Skin epidermis (tissue), 12 donors: ENCODE measurements around the gene TOR4A.
"Not testable (repeated sequence)": the region's sequence is repeated elsewhere in the genome, so short reads cannot be mapped to it uniquely, and the experiment has no call there.

ENCODE experiments used
- H3K27ac ChIP-seq, 21 experiments: fragments of 200-600 bp; sonication (generic) in 11 of 21; one replicate each; pipeline ENCODE4 v1.5.0; 2020; ENCODE audit warnings: mild to moderate bottlenecking in 3 of 21, inconsistent platforms in 2 of 21, moderate library complexity in 2 of 21
- H3K4me3 ChIP-seq, 7 experiments: fragments of 200-600 bp; sonication (generic) in 2 of 7; one replicate each; pipeline ENCODE4 v1.5.0; 2020; ENCODE audit warnings: inconsistent platforms in 2 of 7, mild to moderate bottlenecking in 2 of 7, moderate library complexity in 1 of 7

The TOR4A gene

DNA sequence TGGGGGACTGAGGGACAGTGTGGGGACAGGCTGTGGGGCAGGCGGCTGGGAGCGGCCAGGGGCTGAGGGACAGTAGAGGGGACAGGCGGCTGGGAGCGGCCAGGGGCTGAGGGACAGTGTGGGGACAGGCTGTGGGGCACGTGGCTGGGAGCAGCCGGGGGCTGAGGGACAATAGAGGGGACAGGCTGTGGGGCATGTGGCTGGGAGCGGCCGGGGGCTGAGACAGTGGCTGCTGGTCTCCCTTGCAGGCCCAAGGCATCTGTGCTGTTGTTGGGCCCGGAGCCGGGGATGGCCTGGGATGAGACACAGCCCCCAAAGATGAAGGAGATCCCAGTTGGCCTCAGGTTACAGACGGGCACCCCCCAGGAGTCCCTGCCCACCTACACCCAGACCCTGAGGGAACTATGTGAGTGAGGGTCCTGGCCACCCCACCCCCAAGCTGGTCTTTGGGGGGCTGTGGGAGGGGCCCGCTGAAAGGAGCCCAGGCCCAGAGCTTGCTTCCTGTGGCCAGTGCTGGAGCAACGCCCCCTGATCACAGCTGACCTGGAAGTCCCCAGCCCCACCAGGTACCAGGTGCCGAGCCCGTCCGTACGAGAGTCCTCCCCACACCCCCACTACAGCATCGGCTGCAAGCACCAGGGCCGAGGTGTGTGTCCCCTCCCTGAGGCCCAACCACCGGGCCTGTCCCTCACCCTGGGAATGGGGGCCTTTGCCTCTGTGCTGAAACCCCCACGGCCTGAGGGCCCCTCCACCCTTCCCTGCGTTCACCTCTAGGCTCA lies 25.8 kb upstream of the TOR4A start:
- Histone ChIP-seq H3K4me3 (no peak overlapping the region), H3K27ac (no peak overlapping the region)

DNA sequence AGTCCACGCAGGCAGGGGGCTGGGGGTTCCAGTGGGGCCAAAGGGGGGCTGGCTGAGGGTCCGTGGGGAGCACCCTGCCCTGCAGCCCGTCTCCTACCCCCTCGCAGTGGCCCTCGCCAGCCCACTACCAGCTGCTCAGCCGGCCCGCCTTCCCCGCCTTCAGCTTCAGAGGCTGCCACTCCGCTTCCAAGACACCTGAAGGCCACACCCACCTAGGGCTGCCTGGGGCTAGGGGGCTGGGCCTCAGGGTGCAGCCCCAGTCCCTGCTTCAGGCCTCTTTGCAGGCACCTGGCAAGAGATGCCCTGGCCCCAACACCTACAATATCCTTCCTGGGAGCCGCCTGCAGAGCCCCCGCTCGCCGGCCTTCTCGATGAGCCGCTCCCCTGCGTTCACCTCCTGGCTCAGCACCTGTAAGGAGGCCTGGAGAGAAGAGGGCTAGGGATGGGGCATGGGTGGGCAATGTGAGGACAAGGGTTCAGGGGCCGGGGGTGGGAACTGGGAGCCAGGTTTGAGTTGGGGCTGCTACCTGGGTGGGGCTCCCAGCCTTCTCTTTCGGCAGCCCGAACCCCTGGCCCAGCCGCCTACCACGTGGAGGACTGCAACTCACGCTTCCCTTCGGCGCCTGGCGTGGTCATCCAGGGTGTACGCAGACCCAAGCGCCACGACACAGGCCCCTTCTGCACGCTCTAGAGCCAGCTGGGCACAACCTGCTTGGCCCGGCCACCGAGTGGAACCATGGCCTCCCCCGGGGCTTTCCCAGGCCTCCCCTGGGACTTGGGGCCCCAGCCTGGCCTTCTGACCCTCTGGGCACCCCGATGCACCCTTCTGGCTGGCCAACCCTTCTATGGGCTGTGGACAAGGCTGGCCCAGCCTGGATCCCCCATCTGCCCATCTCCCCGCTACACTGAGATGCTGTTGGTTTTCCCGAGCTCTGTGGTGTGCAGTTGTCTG lies 24.7 kb upstream of the TOR4A start:
- Histone ChIP-seq H3K27ac (no peak overlapping the region), H3K4me3 (no peak overlapping the region)

DNA sequence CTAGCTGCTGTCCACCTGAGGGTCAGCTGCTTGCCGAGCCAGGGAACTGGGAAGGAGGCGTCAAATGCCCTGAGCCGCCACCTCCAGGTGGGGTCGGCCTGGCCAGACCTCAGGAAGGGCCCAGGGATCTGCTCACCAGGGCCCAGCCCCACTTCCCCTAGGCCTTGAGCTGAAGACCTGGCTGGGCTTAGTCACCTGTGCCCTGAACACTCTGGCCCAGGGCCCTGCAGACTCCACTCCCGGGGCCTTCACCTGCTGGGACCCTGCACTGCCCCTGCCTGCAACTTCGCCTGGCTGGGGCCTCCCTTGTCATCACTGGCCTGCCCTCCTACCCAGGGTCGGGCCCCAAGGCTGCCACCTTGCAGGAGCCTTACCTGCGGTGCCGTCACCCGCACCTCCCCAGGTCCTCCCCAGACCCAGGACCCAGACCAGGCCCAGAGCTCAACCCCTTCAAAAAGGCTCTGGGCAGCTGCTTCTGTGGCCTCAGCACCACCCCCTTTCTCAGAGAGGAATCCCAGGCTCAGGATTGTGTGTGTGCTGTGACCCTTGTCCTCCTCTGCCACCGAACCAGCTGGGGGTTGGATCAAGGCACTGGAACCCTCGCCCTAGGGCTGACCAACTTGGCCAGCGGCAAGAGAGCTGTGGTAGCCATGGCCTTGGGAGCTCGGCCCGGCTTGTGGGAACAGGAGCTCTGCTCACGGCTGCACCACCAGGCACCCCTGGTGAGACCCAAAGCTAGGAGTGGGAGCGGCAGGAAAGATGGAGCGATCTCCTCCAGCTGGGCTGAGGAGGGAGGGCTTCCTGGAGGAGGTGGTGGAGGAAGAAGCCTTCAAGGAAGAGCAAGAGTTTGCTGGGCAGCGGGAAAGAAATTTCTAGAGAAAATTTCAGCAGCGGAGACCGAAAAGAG lies 23.6 kb upstream of the TOR4A start:
- Histone ChIP-seq H3K27ac (peak overlapping the region in 16 of 21 experiments; percentile 75 to 95 (median 84)), H3K4me3 (peak overlapping the region; percentile 73 to 100 (median 99))

DNA sequence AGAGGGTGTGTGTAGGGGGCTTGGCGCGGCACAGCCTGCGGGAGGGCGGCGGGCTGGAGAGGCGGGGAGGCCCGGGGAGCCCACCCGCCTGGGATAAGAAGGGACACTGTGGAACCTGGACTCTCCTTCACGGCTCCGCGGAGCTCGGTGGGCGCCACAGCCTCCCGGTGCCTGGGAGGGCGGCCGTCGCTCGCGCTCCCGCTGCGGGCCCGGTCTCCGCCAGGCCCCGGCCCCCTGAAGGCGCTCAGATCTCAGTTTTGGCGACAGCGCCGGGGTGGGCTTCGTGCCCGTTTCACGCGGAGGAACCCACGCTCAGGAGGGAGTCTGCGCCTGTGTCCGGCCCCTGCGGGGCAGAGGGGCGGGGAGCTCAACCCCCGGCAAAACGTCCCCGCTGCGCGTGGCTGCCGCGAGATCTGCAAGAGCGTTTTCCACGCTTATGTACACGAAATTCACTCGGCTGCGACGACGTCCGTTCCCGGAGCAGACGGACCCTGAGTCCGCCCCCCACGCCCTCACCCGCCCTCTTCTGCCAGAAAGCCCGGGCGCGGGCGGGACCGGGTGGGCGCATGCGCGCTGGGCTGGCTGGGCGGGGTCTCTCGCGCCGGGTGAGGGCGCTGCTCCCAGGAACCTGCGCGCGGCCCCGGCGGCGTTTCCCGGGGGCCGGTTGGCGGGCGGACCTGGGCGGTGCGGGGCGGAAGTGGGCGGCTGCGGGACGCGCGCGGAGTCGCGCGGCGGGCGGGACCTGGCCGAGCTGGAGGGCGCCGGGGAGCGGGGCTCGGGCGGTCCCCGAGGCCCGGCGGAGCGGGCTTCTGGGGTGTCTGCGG lies 22.7 kb upstream of the TOR4A start, which contains the start of gene NELFB:
TSS of gene NELFB (plus strand) at position 704 of the 824 bp plus-strand sequence.
- H3K4me3 ChIP-seq, result peak within 1 kb of the TSS; percentile 73 to 100 (median 99)
- peak within 1 kb of the TSS; percentile 27 to 95 (median 87) for H3K27ac ChIP-seq

DNA sequence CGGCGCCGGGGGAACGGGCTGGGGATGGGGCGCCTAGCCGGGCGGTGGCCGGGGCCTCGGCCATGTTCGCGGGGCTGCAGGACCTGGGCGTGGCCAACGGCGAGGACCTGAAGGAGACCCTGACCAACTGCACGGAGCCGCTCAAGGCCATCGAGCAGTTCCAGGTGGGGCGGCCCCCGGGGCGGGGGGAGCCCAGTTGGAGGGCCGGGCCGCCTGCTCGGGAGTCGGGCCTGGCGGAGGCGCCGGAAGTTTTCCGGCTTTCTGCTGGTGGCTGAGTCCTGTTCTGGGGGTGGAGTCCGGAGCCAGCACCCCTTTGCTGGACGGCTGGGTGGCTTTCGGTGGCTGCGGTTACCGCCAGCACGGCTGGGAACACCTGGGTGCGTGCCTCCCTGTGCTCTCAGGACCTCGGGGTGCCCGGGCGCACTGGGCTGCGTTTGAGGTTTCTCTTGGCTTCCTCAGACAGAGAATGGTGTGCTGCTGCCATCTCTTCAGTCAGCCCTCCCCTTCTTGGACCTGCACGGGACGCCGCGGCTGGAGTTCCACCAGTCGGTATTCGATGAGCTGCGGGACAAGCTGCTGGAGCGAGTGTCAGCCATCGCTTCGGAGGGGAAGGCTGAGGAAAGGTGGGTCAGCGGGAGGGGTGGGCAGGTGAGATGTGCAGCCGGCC lies 21.9 kb upstream of the TOR4A start:
- peak overlapping the region; percentile 73 to 100 (median 99) for H3K4me3 ChIP-seq
- peak overlapping the region; percentile 27 to 95 (median 87) for H3K27ac ChIP-seq

DNA sequence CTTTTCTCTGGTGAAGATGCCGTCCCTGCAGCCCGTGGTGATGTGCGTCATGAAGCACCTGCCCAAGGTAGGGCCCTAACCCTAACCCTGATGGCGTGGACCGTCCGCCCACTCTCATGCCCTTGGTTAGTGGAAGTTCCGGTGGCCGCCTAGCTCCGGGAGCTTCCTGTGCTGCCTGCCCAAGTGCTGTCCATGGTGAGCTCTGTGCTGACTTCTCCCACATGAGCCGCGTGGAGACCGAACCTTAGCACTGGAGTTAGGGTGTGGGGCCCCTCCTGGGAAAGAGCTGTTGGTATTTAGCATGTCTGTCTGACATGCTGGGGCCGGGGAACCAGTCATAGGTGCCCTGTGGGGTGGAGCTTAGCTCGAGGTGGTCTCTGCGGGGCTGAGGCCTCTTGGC lies 21.2 kb upstream of the TOR4A start:
- Histone ChIP-seq H3K4me3 (peak overlapping the region in 6 of 7 experiments; percentile 73 to 100 (median 100)), H3K27ac (peak overlapping the region in 2 of 21 experiments; percentile 89 to 95)

DNA sequence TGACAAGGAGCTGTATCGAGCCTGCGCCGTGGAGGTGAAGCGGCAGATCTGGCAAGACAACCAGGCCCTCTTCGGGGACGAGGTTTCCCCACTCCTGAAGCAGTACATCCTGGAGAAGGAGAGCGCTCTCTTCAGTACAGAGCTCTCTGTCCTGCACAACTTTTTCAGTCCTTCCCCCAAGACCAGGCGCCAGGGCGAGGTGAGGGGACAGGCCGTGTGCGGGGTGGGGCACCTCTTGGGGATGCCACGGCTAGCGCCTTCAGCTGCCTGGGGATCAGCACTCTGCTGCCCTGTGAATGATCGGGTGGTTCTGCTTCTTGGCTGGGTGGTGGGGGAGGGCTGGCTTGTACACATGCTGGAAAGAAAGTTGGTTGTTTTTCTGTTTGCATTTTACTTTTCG lies 20.7 kb upstream of the TOR4A start:
- Histone ChIP-seq H3K27ac (no peak overlapping the region), H3K4me3 (no peak overlapping the region)

DNA sequence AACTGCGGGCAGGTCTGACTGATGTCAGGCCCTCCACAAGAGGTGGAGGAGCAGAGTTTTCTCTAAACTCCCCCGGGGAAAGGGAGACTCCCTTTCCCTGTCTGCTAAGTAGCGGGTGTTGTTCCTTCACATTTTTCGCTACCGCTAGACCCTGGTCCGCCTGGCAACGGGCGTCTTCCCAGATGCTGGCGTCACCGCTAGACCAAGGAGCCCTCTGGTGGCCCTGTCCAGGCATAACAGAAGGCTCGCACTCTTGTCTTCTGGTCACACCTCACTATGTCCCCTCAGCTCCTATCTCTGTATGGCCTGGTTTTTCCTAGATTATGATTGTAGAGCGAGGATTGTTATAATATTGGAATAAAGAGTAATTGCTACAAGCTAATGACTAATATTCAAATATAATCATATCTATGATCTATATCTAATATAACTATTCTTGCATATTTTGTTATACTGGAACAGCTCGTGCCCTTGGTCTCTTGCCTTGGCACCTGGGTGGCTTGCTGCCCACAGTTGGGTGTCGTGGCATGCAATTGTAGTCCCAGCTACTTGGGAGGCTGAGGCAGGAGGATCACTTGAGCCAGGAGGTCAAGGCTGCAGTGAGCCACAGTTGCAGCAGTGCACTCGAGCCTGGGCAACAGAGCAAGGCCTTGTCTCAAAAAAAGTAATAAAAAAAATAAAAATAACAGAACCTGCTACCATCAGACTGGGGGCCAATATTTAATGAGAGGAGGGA lies 15.2 kb upstream of the TOR4A start:
- H3K27ac ChIP-seq, H3K4me3 ChIP-seq: not testable (repeated sequence)

DNA sequence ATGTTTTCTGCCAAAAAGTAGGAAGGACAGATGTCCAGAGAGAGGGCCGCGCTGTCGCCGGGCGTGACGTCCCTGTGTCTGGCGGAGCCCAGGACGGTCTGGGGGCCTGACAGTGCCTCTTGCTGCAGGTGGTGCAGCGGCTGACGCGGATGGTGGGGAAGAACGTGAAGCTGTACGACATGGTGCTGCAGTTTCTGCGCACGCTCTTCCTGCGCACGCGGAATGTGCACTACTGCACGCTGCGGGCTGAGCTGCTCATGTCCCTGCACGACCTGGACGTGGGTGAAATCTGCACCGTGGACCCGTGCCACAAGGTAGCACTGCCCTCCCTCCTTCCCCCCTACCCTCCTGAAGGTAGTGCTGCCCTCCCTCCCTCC lies 14.6 kb upstream of the TOR4A start:
- Histone ChIP-seq H3K27ac (no peak overlapping the region), H3K4me3 (no peak overlapping the region)

DNA sequence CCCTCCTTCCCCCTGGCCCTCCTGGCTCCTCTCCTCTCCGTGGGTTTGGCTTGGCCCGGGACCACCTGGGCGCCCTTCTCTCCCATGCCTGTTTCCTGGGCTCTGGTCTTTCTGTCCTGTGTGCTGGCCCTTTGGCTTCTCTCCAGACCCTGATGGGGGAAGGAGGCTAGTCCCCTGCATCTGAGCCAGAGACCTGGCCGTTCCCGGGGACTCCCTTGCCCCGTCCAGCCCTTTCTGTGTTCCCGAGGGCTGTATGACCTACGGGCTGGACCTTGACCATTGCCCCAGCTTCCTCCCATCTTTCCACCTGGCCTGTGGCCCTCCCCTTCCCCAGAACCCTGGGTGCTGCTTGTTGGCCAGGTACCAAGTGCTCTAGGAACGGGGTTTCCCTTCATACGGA lies 14.0 kb upstream of the TOR4A start:
- H3K4me3 ChIP-seq, result no peak overlapping the region
- H3K27ac ChIP-seq, result no peak overlapping the region

DNA sequence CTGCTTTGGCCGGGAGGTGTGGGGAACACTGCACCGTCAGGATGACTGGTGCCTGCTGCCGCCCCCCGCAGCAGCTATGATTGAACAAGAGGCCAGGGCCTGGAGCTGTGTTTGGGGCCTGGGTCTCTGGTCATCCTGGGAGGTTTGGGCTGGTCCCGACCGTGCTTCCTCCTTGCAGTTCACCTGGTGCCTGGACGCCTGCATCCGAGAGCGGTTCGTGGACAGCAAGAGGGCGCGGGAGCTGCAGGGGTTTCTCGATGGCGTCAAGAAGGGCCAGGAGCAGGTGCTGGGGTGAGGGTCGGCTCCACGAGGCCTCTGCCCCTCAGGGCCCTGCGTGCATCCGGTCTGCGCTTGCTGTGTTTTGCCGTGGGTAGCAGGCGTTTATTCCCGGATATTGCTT lies 13.5 kb upstream of the TOR4A start:
- H3K4me3 ChIP-seq, result no peak overlapping the region
- no peak overlapping the region for H3K27ac ChIP-seq

DNA sequence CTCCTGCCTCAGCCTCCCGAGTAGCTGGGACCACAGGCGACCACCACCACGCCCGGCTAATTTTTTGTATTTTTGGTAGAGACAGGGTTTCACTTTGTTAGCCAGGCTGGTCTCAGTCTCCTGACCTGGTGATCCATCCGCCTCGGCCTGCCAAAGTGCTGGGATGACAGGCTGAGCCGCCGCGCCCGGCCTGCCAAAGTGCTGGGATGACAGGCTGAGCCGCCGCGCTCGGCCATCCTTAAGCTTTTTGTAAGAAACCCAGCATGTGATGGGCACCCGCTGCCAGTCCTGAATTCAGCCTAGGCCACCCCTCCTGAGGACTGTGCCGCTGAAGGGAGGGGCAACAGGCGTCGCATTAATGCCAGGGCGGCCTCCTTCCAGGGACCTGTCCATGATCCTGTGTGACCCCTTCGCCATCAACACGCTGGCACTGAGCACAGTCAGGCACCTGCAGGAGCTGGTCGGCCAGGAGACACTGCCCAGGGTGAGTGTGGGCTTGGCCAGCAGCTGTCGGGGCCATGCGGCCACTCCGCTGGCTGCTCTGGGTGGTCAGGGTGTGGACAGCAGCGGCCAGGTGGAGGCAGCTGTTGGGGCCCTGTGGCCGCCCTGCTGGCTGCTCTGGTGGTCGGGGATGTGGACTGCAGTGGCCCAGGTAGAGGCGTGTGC lies 11.9 kb upstream of the TOR4A start:
- no peak overlapping the region for H3K27ac ChIP-seq
- H3K4me3 ChIP-seq, result no peak overlapping the region

DNA sequence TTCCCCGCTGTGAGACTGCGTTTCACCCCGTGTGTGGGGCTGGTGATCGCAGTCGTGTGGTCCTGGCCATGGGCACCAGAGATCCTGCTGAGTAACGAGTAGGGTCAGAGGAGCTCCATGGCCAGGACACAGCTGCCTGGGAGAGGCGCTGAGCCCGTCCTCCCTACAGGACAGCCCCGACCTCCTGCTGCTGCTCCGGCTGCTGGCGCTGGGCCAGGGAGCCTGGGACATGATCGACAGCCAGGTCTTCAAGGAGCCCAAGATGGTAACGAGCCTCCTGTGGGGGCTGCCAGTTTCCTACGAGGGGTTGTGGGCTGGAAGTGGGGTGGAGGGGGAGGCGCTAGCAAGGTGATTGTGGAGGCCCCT lies 11.4 kb upstream of the TOR4A start:
- Histone ChIP-seq H3K27ac (no peak overlapping the region), H3K4me3 (no peak overlapping the region)

DNA sequence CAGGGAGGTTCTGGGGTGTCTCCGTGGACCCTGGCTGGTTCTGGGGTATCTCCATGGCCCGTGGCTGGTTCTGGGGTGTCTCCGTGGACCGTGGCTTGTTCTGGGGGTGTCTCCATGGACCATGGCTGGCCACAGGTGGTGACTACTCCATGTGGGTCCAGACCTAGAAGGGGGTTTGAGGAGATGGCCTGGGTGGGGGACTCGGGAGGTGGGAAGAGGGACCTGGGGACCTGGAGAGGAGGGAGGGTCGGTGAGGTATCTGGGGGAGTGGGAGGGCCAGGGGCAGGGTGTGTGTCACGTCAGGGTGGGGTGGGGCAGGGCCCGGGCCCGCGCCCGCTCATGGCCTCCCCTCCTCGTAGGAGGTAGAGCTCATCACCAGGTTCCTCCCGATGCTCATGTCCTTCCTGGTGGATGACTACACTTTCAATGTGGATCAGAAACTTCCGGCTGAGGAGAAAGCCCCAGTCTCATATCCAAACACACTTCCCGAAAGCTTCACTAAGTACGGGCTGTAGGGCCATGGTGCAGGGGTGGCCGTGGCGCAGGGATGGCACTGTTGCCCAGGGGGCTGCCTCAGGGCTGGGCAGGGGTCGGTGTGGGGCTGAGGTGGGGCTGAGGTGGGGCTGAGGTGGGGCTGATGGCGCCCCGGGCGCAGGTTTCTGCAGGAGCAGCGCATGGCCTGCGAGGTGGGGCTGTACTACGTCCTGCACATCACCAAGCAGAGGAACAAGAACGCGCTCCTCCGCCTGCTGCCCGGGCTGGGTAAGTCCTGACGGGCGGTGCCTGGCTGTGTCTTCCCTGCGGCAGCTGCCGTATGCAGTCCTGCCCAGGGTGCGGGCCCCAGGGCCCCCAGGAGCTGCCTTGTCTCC lies 10.7 kb upstream of the TOR4A start:
- H3K4me3 ChIP-seq, result no peak overlapping the region
- no peak overlapping the region for H3K27ac ChIP-seq

DNA sequence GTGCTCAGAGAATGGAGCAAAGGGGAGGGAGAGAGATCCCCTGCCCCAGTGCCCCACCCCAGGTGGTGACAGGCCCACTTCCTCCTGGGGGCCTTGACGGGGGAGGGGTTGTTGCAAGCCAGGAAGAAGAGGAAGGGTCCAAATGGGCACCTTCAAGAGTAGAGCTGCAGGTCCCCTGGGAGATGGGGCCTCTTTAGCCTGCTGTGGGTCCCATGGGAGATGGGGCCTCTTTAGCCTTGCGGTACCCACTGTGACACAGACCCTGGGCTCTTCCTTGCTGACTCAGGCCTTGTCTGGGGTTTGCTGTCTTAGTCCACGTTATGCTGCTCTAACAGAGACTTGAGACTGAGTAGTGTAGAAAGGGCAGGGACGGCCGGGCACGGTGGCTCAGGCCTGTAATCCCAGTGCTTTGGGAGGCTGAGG lies 9.6 kb upstream of the TOR4A start:
- Histone ChIP-seq H3K4me3 (no peak overlapping the region), H3K27ac (peak overlapping the region in 2 of 21 experiments; percentile 11 to 23)

DNA sequence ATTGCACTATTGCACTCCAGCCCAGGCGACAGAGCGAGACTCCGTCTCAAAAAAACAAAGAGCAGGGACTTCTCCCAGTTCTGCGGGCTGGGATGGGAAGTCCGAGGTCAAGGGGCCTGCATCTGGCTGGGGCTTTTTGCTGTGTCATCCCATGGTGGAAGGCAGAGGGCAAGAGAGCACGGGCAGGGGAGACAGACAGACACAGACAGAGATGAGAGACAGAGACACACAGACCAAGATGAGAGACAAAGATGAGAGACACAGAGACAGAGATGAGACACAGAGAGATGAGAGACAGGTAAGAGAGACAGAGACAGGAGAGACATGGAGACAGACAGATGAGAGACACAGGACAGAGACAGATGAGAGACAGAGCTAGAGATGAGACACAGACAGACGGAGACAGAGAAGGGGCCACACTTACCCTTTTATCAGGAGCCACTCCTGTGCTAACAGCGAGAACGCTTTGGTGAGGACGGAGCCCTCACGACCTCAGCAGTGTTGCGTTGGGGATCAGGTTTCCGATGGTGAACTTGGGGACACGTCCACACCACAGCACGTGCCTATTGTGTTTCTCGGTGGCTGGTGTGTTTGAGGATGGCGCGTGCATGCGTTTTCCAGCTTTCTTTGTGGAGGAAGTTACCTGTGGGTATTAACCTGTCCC lies 8.9 kb upstream of the TOR4A start:
- Histone ChIP-seq H3K4me3 (no peak overlapping the region), H3K27ac (peak overlapping the region in 6 of 21 experiments; percentile 2 to 37 (median 24))
